Forelimb muscle (tissue), 1 donor: ENCODE data around the gene DNAJC25. TPM values are rescaled to one million over a fixed set of nuclear protein-coding genes. Genes with fewer than 3 reads are reported as not detected.

ENCODE experiments used
- DNase-seq: peaks from one replicate; pipeline ENCODE4 v3.0.0-alpha.2; 2013; ENCODE audit warnings: low read depth
- polyA plus RNA-seq: library from polyadenylated mRNA; unstranded; fragments of 120-200 nt; gene quantifications from one replicate; pipeline ENCODE4 v1.2.1, GENCODE V29; 2013; ENCODE audit not compliant: insufficient read length

The DNAJC25 gene
- polyA plus RNA-seq, 1 donor, result 8.6 TPM

DNA sequence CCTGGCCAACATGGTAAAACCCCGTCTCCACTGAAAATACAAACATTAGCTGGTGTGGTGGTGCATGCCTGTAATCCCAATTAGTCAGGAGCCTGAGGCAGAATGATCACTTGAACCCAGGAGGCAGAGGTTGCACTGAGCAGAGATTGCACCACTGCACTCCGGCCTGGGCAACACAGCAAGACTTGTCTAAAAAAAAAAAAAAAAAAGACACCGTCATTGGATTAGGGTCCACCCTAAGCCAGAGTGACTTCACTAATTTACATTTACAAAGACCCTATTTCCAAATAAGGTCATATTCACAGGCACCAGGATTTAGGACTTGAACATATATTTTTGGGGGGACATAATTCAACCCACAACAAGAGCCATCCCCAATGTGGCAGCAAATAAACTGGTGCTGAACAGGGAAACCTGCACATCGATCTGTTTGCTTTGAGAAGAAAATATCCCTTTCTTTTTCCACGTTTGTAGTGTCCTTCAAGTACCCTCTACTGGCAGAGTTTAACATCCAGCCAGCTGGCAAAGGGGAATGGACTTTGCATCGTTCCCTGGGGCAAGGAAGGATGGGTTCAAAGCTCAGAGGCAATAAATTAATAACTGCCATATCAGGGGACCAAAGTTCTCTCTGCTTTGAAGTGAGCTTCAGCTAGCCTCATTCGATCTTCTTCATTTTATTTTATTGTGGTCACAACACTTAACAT, 3.7 kb upstream of the DNAJC25 start:
- DNase-seq, result no peak

DNA sequence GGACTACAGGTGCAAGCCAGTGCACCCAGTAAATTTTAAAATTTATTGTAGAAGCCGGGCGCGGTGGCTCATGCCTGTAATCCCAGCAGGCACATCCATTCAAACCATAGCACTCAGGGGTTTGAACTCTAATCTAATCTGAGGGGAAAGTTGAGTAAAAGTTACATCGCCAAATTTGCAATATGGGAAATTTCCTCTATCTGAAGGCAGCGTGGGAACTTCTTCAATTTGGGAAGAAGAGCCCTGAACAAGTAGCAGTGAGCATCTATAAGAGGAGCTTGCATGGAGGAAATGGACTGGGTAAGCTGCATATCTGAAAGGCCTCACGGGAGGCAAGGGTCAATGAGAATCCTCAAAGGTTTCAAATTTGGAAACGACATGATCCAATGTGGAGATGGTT, 2.7 kb upstream of the DNAJC25 start:
- no peak for DNase-seq

DNA sequence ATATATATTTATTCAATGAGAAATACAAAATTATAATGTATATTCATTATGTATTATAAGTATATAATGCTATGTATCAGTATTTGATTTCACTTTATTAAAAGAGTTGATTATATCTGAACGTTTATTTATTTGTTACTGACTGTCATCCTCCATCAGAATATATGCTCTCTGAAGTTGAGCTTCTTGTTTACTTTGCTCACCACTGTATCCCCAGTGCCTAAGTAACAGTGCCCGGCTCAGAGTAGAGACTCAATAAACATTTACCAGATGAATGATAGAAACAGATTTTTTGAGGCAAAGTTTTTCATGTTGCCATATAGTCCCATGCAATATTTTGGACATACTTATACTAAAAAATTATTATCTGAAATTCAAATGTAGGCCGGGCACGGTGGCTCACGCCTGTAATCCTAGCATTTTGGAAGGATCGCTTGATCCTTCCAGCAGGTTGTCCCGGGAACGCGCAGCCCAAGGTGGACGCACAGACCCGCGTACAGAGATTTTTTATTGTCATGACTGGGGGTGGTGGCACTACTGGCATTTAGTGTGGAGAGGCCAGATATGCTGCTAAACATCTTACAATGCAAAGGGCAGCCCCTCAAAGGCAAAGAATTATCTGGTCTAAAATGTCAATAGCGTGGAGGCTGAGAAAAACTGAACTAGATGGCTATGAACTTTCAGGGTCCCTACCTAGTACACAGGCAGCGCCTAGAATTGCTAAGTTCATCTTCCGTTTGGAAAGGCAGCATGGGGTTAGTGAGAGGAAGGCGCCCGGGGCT, 761 bp upstream of the DNAJC25 start:
- no peak for DNase-seq

DNA sequence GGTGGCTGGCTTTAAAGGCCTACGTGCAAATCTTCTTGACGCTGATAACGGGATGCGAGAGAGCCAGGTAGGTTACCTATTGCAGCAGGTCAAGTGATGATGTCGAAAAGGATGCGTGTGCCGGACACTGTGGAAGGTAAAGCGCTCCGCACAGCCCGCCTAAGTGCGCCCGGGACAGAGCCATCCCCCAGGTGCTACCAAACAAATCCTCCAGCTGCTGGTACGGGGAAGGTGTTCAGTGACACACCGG, 245 bp upstream of the DNAJC25 start:
- no peak for DNase-seq

DNA sequence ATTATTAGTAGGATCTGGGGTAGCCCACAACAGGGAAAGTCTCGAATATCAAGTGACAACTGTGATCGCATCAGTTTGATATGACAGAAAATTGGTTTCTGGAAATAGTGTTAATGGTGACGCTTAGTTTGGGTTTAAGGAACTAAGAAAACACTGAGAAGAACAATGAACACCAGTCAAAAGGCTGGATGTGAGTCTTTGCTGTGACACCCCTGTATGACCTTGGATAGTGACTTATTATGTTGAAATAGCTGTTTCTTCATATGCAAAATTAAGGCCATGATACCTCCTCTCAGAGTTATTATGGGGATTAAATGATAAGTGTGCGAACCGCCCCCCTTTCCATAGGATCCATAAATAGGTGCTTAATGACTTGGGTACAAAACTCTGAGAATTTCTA, 926 bp downstream of the DNAJC25 start:
- no peak for DNase-seq

DNA sequence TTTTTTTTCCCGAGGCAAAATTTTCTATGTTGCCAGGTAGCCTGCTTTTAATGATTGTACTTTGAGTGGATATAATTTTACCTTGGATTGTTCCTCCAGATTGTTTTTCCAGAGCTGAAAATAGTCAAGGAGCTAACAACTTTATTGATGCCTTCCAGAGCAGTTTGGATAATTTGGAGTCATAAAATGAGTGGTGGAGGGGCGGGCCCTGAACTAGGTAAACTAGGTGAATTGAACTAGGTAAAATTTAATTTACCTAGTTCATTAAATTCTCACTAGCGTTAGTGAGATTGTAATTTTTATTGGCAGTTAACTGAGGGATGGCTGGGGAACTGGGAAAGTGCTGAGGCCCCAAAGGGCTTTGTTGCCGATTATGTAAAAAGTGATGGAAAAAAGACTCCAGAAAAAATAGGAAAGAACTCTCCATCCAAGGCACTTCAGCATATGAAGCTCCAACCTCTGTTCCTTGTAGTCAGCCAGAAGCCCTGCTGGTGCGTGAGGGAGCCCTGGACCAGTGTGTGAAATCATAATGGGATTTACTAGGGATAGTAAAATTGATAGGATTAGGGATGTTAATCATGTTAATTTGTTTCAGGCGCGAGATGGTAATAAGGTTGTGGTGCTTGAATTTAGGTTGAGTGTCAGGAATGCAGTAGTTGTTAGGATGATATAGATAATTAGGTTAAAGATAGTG, 1.7 kb downstream of the DNAJC25 start:
- DNase-seq, result no peak

DNA sequence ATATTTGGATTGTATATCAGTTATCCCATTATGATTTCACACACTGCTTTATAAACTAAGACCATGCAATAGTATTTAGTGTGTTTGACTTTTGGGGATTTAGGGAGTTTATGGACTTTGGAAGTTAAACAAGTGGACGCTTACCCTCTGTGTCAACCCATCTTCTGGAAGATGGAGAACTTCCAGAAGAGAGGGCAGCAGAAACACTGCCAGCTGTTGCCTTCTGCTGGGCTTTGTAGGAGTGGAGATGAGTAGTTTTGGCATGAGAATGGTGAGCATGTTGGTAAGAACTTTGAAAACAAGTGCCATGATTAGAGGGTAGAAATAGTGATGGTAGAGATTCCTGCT, 2.2 kb downstream of the DNAJC25 start:
- no peak for DNase-seq

DNA sequence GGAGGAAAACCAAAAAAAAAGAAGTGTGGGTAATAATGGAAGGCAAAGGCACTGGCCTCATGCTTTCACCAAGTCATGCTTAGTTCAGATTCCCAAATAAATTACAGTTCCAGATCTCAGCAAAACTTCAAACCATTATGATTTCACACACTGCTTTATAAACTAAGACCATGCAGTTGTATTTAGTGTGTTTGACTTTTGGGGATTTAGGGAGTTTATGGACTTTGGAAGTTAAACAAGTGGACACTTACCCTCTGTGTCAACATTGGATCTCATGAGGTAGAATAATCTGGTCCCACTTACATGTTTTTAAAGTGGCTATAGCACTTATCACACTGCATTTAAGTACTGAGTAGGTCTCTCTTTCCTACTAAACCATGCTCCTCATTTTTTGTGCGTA, 3.7 kb downstream of the DNAJC25 start:
- no peak for DNase-seq

DNA sequence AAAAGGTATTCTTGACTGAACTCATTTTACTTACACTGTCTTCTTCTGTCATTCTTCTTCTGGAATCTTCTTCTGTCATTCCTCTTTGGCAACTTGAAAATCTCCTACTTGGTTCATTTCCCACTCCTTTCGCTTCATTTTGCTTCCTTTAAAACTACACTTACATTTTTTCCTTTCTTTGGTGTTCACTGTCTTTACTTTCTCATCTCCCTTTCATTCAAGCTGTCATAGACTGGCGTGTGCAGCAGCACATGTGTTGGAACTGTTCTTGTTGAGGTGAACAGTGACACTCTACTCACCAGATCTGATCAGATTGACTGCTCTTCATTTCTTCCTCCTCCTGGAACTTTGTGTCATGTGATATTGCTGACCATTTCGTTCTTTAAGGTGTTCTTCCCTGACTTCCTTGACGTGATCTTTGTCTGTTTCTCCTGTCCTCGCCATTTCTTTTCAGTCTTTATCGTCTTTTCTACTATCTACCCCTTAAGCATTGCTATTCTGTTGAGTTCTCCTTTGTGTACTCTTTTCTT, 6.4 kb downstream of the DNAJC25 start:
- DNase-seq, result no peak

DNA sequence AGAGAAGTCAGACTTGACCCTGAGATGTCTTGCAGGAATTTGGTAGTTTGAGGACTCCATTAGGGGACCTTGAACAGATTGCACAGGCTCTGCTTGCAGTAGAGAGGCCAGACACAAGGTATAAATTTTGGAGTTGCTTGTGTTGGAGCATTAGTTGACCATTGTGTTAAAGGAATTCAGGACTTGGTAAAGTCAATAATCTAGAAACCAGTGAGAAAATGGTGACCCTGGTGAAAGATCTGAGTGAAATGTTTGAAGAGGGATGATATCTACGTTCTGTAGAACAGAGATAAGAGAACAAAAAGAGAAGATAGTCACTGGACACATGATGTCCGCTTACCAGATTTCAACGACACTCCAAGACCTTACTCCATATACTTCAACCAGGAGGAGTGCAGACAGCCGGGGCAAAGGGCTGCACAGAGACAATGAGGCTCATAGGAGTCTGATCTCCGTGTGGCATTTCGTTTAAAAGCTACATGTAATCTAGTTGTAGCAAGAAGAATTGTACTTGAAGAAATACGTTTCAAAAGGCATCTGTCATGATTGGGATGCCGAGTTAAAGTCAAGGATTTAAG, 13.2 kb downstream of the DNAJC25 start:
- no peak for DNase-seq

DNA sequence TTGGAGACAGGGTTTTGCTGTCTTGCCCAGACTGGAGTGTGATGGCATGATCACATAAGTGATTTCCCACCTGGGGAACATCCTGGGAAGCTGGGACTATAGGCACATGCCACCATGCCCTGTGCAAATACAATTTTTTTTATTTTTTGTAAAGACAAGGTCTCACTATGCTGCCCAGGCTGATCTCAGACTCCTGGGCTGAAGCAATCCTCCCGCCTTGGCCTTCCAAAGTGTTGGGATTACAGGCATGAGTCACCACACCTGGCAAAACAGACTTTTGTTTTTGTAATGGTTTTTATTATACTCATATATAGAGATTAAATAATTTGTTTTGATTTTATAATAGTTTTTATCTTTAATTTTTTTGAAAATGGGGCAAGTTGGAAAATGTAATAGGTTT, 14.7 kb downstream of the DNAJC25 start:
- DNase-seq, result no peak

DNA sequence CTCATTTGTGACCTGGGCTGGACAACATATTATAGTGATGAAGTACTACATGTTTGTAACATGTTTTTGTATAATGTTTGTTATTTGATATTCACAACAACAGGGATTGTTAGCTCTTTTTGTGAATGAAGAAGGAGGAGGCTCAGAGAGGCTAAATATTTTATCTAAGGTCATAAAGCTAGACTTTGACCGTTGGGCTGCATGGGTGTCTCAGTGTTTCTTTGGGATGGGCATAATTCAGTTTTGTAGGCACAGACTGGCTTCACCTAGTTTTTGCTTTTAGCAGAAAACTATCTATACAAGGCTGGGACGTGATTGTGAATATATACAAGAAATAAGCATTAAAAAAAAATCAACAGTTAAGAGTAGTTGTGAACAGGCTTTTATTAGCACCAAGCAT, 15.3 kb downstream of the DNAJC25 start:
- DNase-seq, result no peak

DNA sequence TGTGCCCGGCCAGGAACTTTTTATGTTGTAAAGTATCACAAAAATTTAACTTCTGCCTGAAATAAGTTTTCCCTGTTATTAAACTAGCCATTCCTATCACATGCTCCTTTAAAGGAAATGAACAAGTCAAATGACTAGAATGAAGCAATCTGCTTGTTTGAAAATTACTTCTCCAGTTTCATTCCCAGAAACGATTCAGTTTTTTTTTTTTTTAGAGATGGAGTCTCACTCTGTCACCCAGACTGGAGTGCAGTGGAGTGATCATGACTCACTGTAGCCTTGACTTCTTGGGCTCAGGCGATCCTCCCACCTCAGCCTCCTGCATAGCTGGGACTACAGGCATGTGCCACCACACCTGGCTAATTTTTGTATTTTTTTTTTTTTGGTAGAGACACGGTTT, 16.9 kb downstream of the DNAJC25 start:
- no peak for DNase-seq

DNA sequence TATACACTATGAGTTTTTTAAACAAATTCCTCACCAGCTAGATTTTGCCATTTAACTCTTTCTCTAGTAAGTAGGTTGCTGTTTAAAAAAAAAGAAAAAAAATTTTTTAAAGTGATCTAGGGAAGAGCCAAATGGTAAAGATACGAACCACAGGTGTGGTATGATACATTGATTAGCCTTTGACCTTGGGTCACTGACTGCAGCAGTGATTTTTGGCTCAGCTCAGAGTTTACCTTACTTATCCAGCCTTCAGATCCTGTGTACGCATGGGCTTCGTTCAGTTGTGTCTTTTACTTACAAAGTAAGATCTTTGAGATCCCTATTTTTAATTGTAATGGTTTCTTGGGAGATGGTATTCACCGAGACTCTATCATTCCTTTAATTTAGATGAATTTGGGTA, 17.9 kb downstream of the DNAJC25 start:
- DNase-seq, result no peak

DNA sequence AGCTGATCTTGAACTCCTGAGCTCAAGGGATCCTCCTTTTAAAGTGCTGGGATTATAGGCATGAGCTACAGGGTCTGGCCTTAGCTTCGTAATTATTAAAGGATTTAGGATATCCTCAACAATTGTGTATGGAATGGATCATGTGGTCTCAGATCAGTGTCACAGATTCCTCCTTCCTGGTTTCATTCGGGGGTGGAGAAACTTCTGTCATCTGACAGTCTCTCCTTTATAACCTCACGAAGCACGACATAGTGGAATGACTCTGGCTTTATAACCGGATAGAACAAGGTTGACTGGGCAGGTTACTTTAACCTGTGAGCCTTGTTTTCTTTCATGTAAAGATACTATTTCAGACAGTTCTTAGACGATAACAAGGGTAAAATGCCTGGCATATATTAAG, 25.9 kb downstream of the DNAJC25 start:
- DNase-seq, result no peak

DNA sequence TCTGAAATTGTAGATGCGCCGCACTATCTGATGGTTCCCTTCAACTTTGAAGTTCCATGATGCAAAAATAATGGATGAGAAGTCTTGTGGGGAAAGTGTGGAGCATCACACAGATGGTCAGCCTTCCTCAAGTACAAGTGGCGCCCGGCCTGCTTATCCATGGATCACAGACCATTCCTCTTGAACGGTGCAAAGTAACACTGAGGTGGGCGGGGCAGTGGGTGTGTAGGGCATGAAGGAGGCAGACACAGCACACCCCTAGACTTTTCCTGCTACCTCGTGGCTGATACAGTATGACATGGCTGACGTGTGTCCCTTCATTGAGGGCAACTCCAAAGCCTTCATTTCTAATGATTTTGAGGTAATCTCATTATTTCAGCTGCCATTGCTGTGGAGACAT, 27.8 kb downstream of the DNAJC25 start:
- DNase-seq, result no peak

DNA sequence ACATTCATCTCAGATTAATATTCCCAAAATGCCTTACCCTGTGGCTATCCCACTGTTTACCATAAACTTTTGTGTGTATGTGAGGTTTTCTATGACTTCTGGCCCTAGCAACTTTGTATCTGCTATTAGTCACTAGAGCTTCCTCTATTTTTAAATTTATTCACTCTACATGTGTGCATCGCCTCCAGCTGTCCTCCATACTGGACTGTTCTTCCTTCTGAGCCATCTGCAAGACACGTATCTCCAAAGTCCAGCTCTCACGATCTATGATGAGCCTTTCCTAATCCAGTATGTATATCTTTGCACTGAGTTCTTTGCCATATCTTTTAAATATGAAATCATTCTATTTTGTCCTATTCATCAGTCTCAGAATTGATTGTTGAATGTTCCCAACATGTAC, 28.6 kb downstream of the DNAJC25 start:
- no peak for DNase-seq

DNA sequence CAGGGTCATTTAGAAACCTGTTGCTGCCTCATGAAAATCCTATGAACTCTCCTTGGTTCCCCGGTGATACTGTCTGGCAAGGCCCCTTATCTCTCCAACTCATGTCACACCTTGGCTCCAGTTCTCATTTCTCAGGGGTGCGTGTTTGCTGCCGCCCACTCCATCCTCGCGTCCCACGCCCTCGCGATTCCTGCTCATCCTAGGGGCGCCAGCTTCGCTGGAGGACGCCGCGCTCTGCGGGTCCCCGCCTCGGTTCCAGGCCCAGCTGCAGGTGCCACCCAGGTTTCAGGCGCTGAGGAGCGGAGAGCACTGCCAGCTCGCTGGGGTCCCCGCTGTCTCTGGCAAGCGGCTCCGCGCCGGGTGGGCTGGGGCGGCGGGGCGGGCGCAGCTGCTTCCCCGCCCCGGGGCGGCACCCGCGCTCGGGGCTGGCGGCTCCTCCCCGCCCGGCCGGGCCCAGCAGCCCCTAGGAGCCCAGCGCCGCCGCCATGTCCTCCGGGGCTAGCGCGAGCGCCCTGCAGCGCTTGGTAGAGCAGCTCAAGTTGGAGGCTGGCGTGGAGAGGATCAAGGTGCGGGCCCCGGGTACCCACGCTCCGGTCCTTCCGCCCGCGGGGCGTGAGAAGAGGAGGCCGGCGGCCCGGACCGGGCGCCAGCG, 30.1 kb downstream of the DNAJC25 start, which contains the start of gene GNG10:
TSS of gene GNG10 (plus strand) at position 456 of the 652 bp plus-strand sequence. CDS start at position 486, 30 bp downstream.
- DNase-seq, result no peak

DNA sequence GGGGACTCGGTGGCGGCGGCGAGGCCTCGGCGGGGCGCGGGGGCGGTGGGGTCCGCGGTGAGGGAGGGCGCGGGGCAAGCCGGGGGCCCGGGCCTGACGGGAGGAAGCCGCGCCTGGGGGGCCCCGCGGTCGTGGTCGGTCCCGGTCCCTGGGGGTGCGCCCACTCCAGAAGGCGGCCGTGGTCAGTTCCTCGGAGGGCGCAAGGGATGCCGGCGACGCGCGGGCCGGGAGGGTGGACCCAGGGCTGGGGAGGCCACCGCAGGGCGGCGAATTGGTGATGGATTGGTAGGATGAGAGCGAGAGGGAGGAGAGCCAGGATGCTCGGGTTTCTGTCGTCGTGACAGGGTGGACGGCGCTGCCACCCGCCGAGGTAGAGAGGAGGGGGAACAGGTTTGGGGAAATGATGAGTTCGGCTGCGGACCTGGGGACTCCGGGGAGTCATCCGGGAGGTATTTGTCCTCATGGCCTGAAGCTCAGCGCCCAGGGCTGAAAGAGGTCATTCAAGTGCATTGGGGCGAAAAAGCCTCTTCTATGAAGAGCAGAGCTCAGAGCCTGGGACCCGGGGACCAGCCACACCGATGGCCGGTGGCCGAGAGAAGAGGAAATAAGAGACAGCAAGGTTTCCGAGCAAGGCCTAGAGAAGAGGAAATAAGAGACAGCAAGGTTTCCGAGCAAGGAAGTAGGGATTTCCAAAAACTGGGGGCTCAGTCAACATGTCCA, 30.8 kb downstream of the DNAJC25 start:
- DNase-seq, result no peak

DNA sequence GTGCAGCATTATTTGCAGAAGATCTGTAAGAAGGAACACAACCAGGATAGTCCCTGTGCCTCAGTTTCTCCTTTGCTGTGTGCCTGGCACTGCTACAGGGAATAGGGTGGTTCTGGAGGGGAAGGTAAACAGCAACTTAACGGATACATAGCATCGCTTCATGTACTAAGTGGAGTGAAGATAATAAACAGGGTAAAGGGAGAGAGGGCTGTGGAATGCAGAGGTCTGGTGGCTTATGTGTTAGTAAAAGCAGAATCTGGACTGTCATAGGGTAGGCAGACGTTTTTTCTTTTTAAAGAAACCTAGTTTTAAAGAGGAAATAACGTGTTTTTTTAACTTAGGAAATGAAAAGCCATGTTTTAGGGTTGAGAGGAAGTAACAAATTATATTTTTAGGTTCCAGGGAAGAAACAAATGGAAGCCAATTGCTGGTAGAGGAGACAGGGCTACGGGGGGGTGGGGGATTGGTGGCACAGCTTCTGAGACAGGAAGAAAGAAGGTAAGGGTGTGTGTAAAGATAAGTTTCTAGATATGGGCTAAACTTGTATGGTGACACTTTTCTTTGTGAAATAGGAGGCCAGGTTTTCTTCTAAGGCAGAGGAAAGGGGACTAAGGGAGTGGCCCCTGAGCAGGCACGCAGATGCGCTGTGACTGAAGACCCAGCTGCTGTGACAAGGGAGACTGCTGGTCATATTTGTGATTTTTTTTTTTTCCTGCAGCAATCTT, 31.6 kb downstream of the DNAJC25 start:
- no peak for DNase-seq
